ENCODE results near the gene EDC4.
"Not testable (repeated sequence)": the region's sequence is repeated elsewhere in the genome, so short reads cannot be mapped to it uniquely, and the experiment has no call there.

Gene EDC4

GRCh38 chr16:67872631-67873434 lies at the start of gene EDC4:
Gene EDC4, plus strand, starts transcription at chr16:67873052. Its CDS starts 210 bp downstream, at chr16:67873262.
- peak; percentile 75 for DNase-seq (ENCODE audit: low read depth)

GRCh38 chr16:67825119-67825518 lies 47.7 kb upstream of the EDC4 start:
- DNase-seq (ENCODE audit: low read depth) = no peak

DNA sequence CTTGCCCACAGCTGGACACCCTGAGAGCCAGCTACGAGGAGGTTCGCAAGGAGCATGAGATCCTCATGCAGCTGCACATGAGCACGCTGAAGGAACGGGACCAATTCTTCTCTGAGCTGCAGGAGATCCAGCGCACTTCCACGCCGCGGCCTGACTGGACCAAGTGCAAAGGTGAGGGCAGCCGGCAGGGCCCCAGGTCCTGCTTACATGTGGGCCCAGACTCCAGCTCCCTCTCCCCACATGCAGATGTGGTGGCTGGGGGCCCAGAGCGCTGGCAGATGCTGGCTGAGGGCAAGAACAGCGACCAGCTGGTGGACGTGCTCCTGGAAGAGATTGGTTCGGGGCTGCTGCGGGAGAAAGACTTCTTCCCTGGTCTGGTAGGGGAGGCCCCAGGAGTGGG lies 46.9 kb upstream of the EDC4 start:
- no peak for DNase-seq (ENCODE audit: low read depth)

GRCh38 chr16:67828651-67829050 lies 44.2 kb upstream of the EDC4 start:
- no peak for DNase-seq (ENCODE audit: low read depth)

DNA sequence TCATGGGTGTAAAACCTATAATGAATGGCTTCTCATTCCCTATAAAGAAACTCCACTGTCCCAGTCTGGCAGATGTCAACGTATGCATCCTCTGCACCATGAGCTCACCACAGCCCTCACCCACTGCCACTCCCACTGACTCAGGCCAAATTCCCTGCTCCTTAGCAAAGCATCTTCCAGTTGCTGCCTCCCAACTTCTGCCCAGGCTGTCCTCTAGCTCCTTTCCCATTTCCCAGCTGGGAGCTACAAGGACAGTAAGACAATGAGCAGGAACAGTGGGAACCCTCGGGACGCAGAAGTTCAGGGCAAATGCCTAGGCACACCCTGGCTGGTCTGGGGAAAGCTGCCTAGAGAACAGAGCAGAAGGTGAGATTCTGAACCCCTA lies 39.8 kb upstream of the EDC4 start:
- DNase-seq (ENCODE audit: low read depth) = no peak

GRCh38 chr16:67833415-67834241 lies 39.2 kb upstream of the EDC4 start:
- peak; percentile 80 for DNase-seq (ENCODE audit: low read depth)

DNA sequence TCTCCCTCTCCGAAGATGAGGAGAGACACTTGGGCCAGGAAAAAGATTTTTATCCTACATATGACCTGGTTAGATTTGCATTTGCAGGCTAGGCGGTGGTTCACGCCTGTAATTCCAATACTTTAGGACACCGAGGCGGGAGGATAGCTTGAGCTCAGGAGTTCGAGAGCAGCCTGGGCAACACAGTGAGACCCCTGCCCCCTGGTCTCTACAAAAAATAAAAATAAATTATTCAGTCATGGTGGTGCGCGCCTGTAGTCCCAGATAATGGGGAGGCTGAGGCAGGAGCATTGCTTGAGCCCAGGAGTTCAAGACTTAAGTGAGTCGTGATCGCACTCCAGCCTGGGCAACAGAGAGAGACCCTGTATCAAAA lies 38.6 kb upstream of the EDC4 start:
- no peak for DNase-seq (ENCODE audit: low read depth)

DNA sequence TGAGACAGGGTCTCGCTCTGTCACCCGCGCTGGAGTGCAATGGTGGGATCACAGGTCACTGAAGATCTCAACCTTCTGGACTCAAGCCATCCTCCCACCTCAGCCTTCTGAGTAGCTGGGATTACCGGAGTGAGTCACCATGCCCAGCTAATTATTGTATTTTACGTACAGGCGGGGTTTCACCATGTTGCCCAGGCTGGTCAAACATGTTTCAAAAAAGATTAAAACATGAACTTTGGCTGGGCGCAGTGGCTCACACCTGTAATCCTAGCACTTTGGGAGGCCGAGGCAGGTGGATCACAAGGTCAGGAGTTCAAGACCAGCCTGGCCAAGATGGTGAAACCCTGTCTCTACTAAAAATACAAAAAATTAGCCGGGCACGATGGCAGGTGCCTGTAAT lies 35.7 kb upstream of the EDC4 start:
- DNase-seq (ENCODE audit: low read depth) = not testable (repeated sequence)

GRCh38 chr16:67837811-67838210 lies 35.0 kb upstream of the EDC4 start:
- no peak for DNase-seq (ENCODE audit: low read depth)

DNA sequence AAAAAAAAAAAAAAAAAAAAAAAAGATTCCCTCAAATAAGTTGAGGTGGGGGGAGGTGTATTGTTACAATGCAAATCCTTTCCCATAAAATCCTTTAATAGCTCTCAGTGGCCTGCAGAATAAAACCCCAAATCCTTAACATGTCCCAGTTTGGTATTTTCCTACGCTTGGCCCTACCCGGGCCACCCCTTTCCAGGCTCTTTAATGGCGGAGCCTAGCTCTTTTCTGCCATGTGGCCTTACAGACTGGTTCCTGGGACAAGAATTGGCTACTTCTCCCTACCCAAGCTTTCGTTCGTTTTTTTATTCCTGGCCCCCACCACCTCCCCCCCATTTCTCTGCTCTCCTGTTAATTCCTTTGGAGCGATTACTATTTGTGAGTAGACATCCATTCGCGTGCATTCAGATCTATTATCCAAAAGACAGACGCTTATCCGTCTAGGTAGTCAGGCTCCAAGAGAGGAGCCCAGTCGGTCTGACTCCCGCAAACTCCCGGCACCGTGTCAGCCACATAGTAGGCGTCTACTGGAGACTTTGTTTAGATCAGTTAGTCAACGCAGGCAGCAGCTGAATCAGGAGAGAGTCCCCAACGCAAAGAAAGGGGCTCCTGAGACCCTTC lies 31.5 kb upstream of the EDC4 start:
- no peak for DNase-seq (ENCODE audit: low read depth)

DNA sequence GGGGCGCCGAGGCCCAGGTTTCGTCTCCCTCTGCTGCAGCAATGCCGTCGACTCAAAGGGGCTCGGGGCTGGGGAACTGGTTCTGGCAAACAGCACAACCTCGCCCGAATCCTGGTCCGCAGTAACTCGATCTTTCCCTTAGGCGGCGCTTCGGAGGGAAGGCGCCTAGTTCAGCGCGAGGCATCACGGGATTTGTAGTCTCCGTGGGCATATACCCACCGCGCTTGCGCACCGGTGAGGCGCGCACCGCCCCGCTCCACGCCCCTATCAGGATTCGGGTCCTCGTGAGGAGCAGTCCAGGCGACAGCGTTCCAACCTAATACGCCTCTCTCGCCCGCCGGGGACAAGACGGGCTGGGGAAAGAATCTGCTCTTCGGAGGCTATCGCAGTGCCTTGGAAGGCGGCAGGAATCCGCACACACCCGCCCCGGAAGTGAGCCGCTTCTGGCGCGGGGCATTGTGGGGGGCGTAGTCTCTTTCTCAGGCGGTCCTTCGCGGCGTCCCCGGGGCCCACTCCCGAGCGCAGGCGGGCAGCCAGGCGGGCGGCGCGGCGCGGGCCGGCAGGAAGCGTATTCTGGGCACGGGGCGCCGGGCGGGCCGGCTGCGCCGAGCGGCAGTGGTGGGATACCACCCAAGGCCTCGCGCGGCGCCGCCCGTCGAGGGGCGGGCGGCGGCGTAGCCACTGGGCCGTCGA lies 30.9 kb upstream of the EDC4 start, which contains the start of gene THAP11:
THAP11 (plus strand) TSS at position 505 of the 693 bp plus-strand sequence. CDS start 235 bp downstream, outside the sequence.
- DNase-seq (ENCODE audit: low read depth) = peak; percentile 83

DNA sequence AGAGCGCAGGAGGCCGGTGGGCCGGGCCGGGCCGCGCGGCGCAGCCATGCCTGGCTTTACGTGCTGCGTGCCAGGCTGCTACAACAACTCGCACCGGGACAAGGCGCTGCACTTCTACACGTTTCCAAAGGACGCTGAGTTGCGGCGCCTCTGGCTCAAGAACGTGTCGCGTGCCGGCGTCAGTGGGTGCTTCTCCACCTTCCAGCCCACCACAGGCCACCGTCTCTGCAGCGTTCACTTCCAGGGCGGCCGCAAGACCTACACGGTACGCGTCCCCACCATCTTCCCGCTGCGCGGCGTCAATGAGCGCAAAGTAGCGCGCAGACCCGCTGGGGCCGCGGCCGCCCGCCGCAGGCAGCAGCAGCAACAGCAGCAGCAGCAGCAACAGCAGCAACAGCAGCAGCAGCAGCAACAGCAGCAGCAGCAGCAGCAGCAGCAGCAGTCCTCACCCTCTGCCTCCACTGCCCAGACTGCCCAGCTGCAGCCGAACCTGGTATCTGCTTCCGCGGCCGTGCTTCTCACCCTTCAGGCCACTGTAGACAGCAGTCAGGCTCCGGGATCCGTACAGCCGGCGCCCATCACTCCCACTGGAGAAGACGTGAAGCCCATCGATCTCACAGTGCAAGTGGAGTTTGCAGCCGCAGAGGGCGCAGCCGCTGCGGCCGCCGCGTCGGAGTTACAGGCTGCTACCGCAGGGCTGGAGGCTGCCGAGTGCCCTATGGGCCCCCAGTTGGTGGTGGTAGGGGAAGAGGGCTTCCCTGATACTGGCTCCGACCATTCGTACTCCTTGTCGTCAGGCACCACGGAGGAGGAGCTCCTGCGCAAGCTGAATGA lies 30.1 kb upstream of the EDC4 start:
- peak; percentile 21 for DNase-seq (ENCODE audit: low read depth)

GRCh38 chr16:67843343-67843765 lies 29.5 kb upstream of the EDC4 start:
- DNase-seq (ENCODE audit: low read depth) = no peak

DNA sequence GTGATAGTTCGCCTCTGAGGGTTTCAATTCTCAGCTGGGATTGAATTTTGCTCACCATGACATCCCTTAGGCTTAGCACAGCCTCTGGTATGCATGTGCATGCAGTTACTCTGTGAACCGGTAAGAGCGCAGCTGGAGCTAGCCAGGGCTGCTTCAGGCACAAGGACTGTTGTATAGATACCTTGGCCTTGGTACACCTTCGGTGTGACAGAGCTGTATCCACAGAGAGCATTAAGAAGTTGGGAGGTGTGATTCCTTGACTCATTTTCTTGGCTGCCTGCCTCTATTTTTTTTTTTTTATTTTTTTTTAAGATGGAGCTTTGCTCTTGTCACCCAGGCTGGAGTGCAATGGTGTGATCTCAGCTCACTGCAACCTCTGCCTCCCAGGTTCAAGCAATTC lies 28.4 kb upstream of the EDC4 start:
- DNase-seq (ENCODE audit: low read depth) = no peak

- DNase-seq (ENCODE audit: low read depth) = no peak
Observed at GRCh38 chr16:67845291-67846062, 27.4 kb upstream of the EDC4 start.

- DNase-seq (ENCODE audit: low read depth) = no peak
Observed at GRCh38 chr16:67846063-67846319, 26.9 kb upstream of the EDC4 start.

- DNase-seq (ENCODE audit: low read depth) = peak; percentile 83
Observed at GRCh38 chr16:67846320-67847063, 26.4 kb upstream of the EDC4 start, which contains the start of gene NUTF2. Gene NUTF2, plus strand, starts transcription at chr16:67846933. Its CDS starts 18,198 bp downstream, at chr16:67865131.

DNA sequence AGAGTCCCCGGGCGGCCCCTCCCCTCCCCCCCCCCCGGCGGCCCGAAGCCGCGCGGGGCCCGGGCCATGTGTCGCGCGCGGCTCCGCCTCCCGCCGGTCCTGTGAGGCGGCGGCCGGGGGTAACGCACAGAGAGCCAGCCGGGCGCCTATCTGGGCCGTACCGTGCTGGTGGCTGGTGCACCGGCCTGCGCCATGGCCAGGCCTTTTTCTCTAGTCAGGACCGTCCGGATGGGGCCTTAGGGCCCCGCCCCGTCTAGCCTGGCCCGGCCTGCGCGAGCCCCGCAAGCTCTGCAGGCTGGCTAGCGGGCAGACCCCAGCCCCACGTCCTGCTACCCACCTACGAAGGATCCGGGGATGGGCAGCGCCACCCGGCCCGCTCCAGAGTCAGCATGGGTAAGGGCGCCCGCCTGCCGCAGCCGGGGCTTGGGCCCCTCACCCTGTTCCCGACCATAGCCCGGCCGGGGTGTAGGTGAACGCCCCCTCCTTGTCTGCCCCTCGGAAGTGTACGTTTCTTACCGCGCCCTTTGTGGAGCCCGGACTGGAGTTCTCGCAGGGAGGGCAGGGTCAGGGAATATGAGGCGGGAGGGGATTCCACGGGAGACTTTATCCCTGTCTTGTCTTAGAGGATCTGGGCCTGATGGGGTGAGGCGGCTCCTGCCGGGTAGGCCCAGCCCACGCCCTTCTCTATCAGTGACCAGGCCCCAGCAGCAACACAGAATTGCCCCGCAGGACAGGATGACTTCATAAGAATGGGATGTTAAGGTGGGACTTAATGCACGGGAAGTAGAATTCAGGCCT lies 25.6 kb upstream of the EDC4 start, which contains the start of gene CENPT:
CENPT (minus strand) TSS at position 630 of the 798 bp plus-strand sequence. CDS start 13,834 bp downstream, outside the sequence.
- DNase-seq (ENCODE audit: low read depth) = peak; percentile 11

GRCh38 chr16:67848118-67848517 lies 24.7 kb upstream of the EDC4 start:
- DNase-seq (ENCODE audit: low read depth) = no peak

All from stimulated activated CD8-positive, alpha-beta memory T cell treated with anti-CD3 and anti-CD28 coated beads, Interleukin-15, amount 100 ng/mL, for 24 hours (primary cell).